H9 (cell line): Measurements from ENCODE around the gene RPP14. TPM values are rescaled to one million over a fixed set of nuclear protein-coding genes. Genes with fewer than 3 reads are reported as not detected.

Experiments
- DNase-seq: peaks from one replicate; pipeline ENCODE4 v3.0.0-alpha.2; 2017
- H2AFZ ChIP-seq: one replicate; pipeline ENCODE4 v1.6.1; 2013; ENCODE audit warnings: mild to moderate bottlenecking, low read length, control low read depth, moderate library complexity
- H2AK5ac ChIP-seq: 2 replicates; pipeline ENCODE4 v1.6.1; 2013; ENCODE audit warnings: low read length, control low read depth, mixed read lengths; ENCODE audit not compliant: insufficient read length
- H2BK120ac ChIP-seq: one replicate; pipeline ENCODE4 v1.6.1; 2013; ENCODE audit warnings: low read depth, mild to moderate bottlenecking, low read length, control low read depth, inconsistent platforms; ENCODE audit not compliant: poor library complexity, severe bottlenecking
- H2BK12ac ChIP-seq: 2 replicates; pipeline ENCODE4 v1.6.1; 2013; ENCODE audit warnings: low read length, control low read depth, mixed read lengths, low read depth; ENCODE audit not compliant: insufficient read length
- H2BK15ac ChIP-seq: 2 replicates; pipeline ENCODE4 v1.6.1; 2013; ENCODE audit warnings: low read depth, low read length, control low read depth
- H2BK20ac ChIP-seq: one replicate; pipeline ENCODE4 v1.6.1; 2013; ENCODE audit warnings: low read depth, mild to moderate bottlenecking, low read length, control low read depth, inconsistent platforms; ENCODE audit not compliant: poor library complexity, severe bottlenecking
- H2BK5ac ChIP-seq: 2 replicates; pipeline ENCODE4 v1.6.1; 2013; ENCODE audit warnings: low read length, control low read depth, mixed read lengths; ENCODE audit not compliant: insufficient read length
- H3K14ac ChIP-seq: 2 replicates; pipeline ENCODE4 v1.6.1; 2013; ENCODE audit warnings: low read length, control low read depth; ENCODE audit not compliant: insufficient read depth
- H3K18ac ChIP-seq: 2 replicates; pipeline ENCODE4 v1.6.1; 2013; ENCODE audit warnings: low read depth, mild to moderate bottlenecking, mixed read lengths, low read length, control low read depth; ENCODE audit not compliant: insufficient read length
- H3K23ac ChIP-seq: 2 replicates; pipeline ENCODE4 v1.6.1; 2013; ENCODE audit warnings: low read length, control low read depth, mixed read lengths, low read depth; ENCODE audit not compliant: insufficient read length
- H3K23me2 ChIP-seq: 2 replicates; pipeline ENCODE4 v1.6.1; 2013; ENCODE audit warnings: low read depth, mild to moderate bottlenecking, mixed read lengths, low read length, control low read depth; ENCODE audit not compliant: insufficient read length, poor library complexity, severe bottlenecking
- H3K27ac ChIP-seq: 2 replicates; pipeline ENCODE4 v1.5.1; 2013; ENCODE audit warnings: low read length, control low read depth, mixed read lengths, low read depth; ENCODE audit not compliant: insufficient read length
- H3K27me3 ChIP-seq: 2 replicates; pipeline ENCODE4 v1.6.1; 2013; ENCODE audit warnings: low read length, control low read depth, inconsistent platforms; ENCODE audit not compliant: insufficient read depth
- H3K4ac ChIP-seq: 2 replicates; pipeline ENCODE4 v1.6.1; 2013; ENCODE audit warnings: low read depth, mild to moderate bottlenecking, control low read depth, inconsistent platforms, low read length, moderate library complexity
- H3K4me1 ChIP-seq: 2 replicates; pipeline ENCODE4 v1.6.1; 2013; ENCODE audit warnings: low read length, control low read depth, inconsistent platforms; ENCODE audit not compliant: insufficient read depth
- H3K4me2 ChIP-seq: 2 replicates; pipeline ENCODE4 v1.6.1; 2013; ENCODE audit warnings: low read length, control low read depth, mixed read lengths; ENCODE audit not compliant: insufficient read length, insufficient read depth
- H3K56ac ChIP-seq: 2 replicates; pipeline ENCODE4 v1.6.1; 2013; ENCODE audit warnings: low read depth, mild to moderate bottlenecking, mixed read lengths, low read length, control low read depth; ENCODE audit not compliant: insufficient read length
- H3K79me1 ChIP-seq: 2 replicates; pipeline ENCODE4 v1.6.1; 2013; ENCODE audit warnings: low read depth, mild to moderate bottlenecking, moderate library complexity, low read length, control low read depth, inconsistent platforms; ENCODE audit not compliant: insufficient read depth, poor library complexity, severe bottlenecking
- H3K79me2 ChIP-seq: 2 replicates; pipeline ENCODE4 v1.6.1; 2013; ENCODE audit warnings: low read length, control low read depth, inconsistent platforms; ENCODE audit not compliant: insufficient read depth
- H3K9ac ChIP-seq: 2 replicates; pipeline ENCODE4 v1.6.1; 2013; ENCODE audit warnings: low read length, control low read depth, mixed read lengths; ENCODE audit not compliant: insufficient read length; ENCODE audit errors: extremely low read depth
- H3K9me3 ChIP-seq: one replicate; pipeline ENCODE4 v1.6.1; 2013; ENCODE audit warnings: low read depth, low read length, inconsistent platforms; ENCODE audit not compliant: control insufficient read depth
- H3T11ph ChIP-seq: one replicate; pipeline ENCODE4 v1.6.1; 2013; ENCODE audit warnings: mild to moderate bottlenecking, low read length, control low read depth, inconsistent platforms
- H4K20me1 ChIP-seq: one replicate; pipeline ENCODE4 v1.6.1; 2013; ENCODE audit not compliant: control insufficient read depth, insufficient read length, insufficient read depth
- H4K5ac ChIP-seq: 2 replicates; pipeline ENCODE4 v1.6.1; 2013; ENCODE audit warnings: low read depth, mild to moderate bottlenecking, mixed read lengths, low read length, control low read depth; ENCODE audit not compliant: insufficient read length
- H4K8ac ChIP-seq: replicated peaks from 2 replicates; pipeline ENCODE4 v1.6.1; 2013; ENCODE audit warnings: low read length, control low read depth, mixed read lengths, low read depth; ENCODE audit not compliant: insufficient read length
- H4K91ac ChIP-seq: 2 replicates; pipeline ENCODE4 v1.6.1; 2013; ENCODE audit warnings: low read depth, mild to moderate bottlenecking, moderate library complexity, mixed read lengths, low read length, control low read depth; ENCODE audit not compliant: insufficient read length
- H3K27ac Mint-ChIP-seq, 3 experiments: 2 replicates in 2 of 3; 3 replicates in 1 of 3; pipeline ENCODE4 v1.8.0; 2020 to 2021; ENCODE audit warnings: mixed read lengths in 3 of 3, mild to moderate bottlenecking in 1 of 3, moderate library complexity in 1 of 3
- H3K27me3 Mint-ChIP-seq: 2 replicates; pipeline ENCODE4 v1.8.0; 2021; ENCODE audit warnings: low read depth, mild to moderate bottlenecking, moderate library complexity, mixed read lengths
- H3K36me3 Mint-ChIP-seq, 3 experiments: 2 replicates in 2 of 3; 3 replicates in 1 of 3; pipeline ENCODE4 v1.8.0; 2020 to 2021; ENCODE audit warnings: low read depth in 3 of 3, mixed read lengths in 3 of 3; ENCODE audit not compliant: insufficient read depth in 1 of 3
- H3K4me1 Mint-ChIP-seq, 2 experiments: 2 replicates each; pipeline ENCODE4 v1.8.0; 2020; ENCODE audit warnings: mixed read lengths in 2 of 2
- H3K4me3 Mint-ChIP-seq, 2 experiments: 2 replicates in 1 of 2; 3 replicates in 1 of 2; pipeline ENCODE4 v1.8.0; 2020 to 2021; ENCODE audit warnings: mild to moderate bottlenecking in 2 of 2, mixed read lengths in 2 of 2, moderate library complexity in 1 of 2
- H3K9me3 Mint-ChIP-seq, 2 experiments: 2 replicates in 1 of 2; 3 replicates in 1 of 2; pipeline ENCODE4 v1.8.0; 2020; ENCODE audit warnings: mild to moderate bottlenecking in 2 of 2, mixed read lengths in 2 of 2, moderate library complexity in 1 of 2
- WGBS: extraction: QIAGEN DNeasy Blood & Tissue Kit; methylation state at CpG from one replicate; pipeline ENCODE4 v1.1.7; 2013; ENCODE audit warnings: missing lambda C conversion rate, low lambda C conversion rate, mixed read lengths; ENCODE audit not compliant: insufficient read length; ENCODE audit errors: extremely low coverage; 5-methylcytosine and 5-hydroxymethylcytosine counted together
- total RNA-seq: library from RNA; stranded (reverse); gene quantifications from 2 replicates; pipeline ENCODE4 v1.2.1, GENCODE V29; 2021
- TF ChIP-seq, protein P1 (sequence below): fragments of 200-600 bp; sonication (generic); conservative IDR thresholded peaks from 3 replicates; pipeline ENCODE4 v1.8.0; 2021; ENCODE audit warnings: antibody characterized with exemption, mild to moderate bottlenecking

Gene RPP14
- total RNA-seq, 1 experiment from 2014 or later: 23.9 TPM

DNA sequence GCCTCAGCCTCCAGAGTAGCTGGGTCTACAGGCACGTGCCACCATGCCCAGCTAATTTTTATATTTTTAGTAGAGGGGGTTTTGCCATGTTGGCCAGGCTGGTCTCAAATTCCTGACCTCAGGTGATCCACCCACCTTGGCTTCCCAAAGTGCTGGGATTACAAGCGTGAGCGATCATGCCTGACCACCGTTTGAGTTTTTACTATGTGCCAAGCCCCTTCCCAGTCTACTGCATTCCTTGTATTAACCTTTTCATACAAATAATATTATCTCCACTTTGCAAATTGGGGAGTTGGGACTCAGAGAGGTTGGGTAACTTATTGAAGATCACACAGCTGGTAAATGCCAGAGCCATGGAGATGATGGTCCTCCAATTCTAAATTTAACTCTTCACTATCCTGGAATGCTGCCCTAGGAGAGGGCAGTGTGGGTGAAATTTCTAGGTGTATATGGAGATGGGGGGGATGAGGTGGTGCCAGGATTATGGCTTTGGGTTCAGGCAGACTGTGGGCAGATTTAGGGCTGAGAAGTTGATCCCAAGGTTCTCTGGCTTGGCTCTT lies 25.6 kb downstream of the RPP14 start:
- no peaks in the 10 kb centered on the region for H3K79me1 ChIP-seq
- no peak overlapping the region for H3K27ac Mint-ChIP-seq
- no peaks in the 10 kb centered on the region for H3K9me3 ChIP-seq
- no peak for DNase-seq
- no peak overlapping the region for H3K18ac ChIP-seq
- H3K23ac ChIP-seq: no peak overlapping the region
- no peaks in the 10 kb centered on the region; the same call in 1 of the 2 replicates for H3K27me3 ChIP-seq
- TF ChIP-seq, protein P1, sequence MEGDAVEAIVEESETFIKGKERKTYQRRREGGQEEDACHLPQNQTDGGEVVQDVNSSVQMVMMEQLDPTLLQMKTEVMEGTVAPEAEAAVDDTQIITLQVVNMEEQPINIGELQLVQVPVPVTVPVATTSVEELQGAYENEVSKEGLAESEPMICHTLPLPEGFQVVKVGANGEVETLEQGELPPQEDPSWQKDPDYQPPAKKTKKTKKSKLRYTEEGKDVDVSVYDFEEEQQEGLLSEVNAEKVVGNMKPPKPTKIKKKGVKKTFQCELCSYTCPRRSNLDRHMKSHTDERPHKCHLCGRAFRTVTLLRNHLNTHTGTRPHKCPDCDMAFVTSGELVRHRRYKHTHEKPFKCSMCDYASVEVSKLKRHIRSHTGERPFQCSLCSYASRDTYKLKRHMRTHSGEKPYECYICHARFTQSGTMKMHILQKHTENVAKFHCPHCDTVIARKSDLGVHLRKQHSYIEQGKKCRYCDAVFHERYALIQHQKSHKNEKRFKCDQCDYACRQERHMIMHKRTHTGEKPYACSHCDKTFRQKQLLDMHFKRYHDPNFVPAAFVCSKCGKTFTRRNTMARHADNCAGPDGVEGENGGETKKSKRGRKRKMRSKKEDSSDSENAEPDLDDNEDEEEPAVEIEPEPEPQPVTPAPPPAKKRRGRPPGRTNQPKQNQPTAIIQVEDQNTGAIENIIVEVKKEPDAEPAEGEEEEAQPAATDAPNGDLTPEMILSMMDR: no peak
- peaks cover 10 to 26% of the 10 kb centered on the region in 2 experiments for H3K4me1 Mint-ChIP-seq
- H4K5ac ChIP-seq: no peak overlapping the region
- no peak overlapping the region for H2AFZ ChIP-seq
- no peak overlapping the region for H3K56ac ChIP-seq
- no peaks in the 10 kb centered on the region for H3K36me3 Mint-ChIP-seq
- no peak overlapping the region for H3K4me2 ChIP-seq
- no peak overlapping the region for H3K9ac ChIP-seq
- no peak overlapping the region for H4K8ac ChIP-seq
- H3K9me3 Mint-ChIP-seq: no peaks in the 10 kb centered on the region
- H3K14ac ChIP-seq: no peak overlapping the region
- H2BK20ac ChIP-seq: no peak overlapping the region
- no peak overlapping the region for H3K4ac ChIP-seq
- H3K4me1 ChIP-seq: no peaks in the 10 kb centered on the region; the same call in 1 of the 2 replicates
- H3K23me2 ChIP-seq: peaks cover 4% of the 10 kb centered on the region
- no peaks in the 10 kb centered on the region for H3K79me2 ChIP-seq
- H4K91ac ChIP-seq: no peak overlapping the region
- no peak overlapping the region for H3T11ph ChIP-seq
- no peak overlapping the region for H2BK15ac ChIP-seq
- no peak overlapping the region for H2AK5ac ChIP-seq
- peaks cover 39% of the 10 kb centered on the region for H3K27me3 Mint-ChIP-seq
- no peak overlapping the region for H2BK5ac ChIP-seq
- H2BK120ac ChIP-seq: no peak overlapping the region
- H4K20me1 ChIP-seq: no peaks in the 10 kb centered on the region
- no CpG with 5 or more reads among the region's 4 CpGs for WGBS
- peak overlapping the region; percentile 59 to 84; a peak in 4 of 5 replicates for H3K4me3 Mint-ChIP-seq
- H2BK12ac ChIP-seq: no peak overlapping the region
- no peak overlapping the region for H3K27ac ChIP-seq
